Progenitor cell of endocrine pancreas (in vitro differentiated cells): ENCODE measurements around the gene ZSWIM7. TPM values are rescaled to one million over a fixed set of nuclear protein-coding genes. Genes with fewer than 3 reads are reported as not detected.

Experiments used
- DNase-seq: peaks from one replicate; pipeline ENCODE4 v3.0.0; 2021; ENCODE audit warnings: low spot score; ENCODE audit not compliant: unreplicated experiment
- H3K27ac Mint-ChIP-seq: 2 replicates; pipeline ENCODE4 v1.8.0; 2021; ENCODE audit warnings: mild to moderate bottlenecking, moderate library complexity, mixed read lengths
- H3K27me3 Mint-ChIP-seq: 2 replicates; pipeline ENCODE4 v1.8.0; 2021; ENCODE audit warnings: mixed read lengths
- H3K36me3 Mint-ChIP-seq: 2 replicates; pipeline ENCODE4 v1.8.0; 2022; ENCODE audit warnings: mixed read lengths; ENCODE audit not compliant: insufficient read depth
- H3K4me1 Mint-ChIP-seq: 2 replicates; pipeline ENCODE4 v1.8.0; 2021; ENCODE audit warnings: low read depth, mixed read lengths
- H3K4me3 Mint-ChIP-seq: 2 replicates; pipeline ENCODE4 v1.8.0; 2021; ENCODE audit warnings: low read depth, mild to moderate bottlenecking, moderate library complexity, mixed read lengths
- H3K9me3 Mint-ChIP-seq: 2 replicates; pipeline ENCODE4 v1.8.0; 2021; ENCODE audit warnings: low read depth, mixed read lengths
- total RNA-seq: library from RNA; stranded (reverse); gene quantifications from 2 replicates; pipeline ENCODE4 v1.2.1, GENCODE V29; 2021
- TF ChIP-seq, protein P1 (sequence below): fragments of 200-600 bp; sonication (generic); IDR thresholded peaks from one replicate; pipeline ENCODE4 v1.5.0; 2021; ENCODE audit warnings: antibody characterized with exemption, mild to moderate bottlenecking; ENCODE audit not compliant: unreplicated experiment

Gene ZSWIM7
- total RNA-seq, 1 donor from 2014 or later = 27.9 TPM

DNA sequence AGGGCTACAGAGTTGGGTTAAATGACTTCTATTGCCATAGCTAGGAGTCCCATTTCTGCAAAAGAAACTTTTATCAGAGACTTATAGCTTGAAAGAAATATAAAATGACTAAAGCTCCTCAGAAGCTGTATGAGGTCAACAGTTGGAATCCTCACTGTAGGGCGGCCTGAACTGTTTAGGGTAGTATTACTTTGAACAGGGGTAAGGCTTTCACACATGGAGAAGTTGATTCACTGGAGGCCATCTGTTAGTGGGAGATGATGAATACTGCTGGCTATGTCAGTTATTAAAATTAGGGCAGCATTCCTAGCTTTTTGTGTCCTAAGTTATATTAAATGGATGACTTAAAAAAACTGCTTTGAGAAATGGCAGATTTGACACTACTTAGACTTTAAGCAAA lies 6.1 kb upstream of the ZSWIM7 start:
- DNase-seq = no peak
- Mint-ChIP-seq H3K36me3 (peaks cover 49% of the 10 kb centered on the region), H3K27ac (no peak overlapping the region), H3K27me3 (no peaks in the 10 kb centered on the region), H3K4me1 (peaks cover 9% of the 10 kb centered on the region), H3K9me3 (peaks cover 7% of the 10 kb centered on the region), H3K4me3 (no peak overlapping the region)
- TF ChIP-seq, protein P1, sequence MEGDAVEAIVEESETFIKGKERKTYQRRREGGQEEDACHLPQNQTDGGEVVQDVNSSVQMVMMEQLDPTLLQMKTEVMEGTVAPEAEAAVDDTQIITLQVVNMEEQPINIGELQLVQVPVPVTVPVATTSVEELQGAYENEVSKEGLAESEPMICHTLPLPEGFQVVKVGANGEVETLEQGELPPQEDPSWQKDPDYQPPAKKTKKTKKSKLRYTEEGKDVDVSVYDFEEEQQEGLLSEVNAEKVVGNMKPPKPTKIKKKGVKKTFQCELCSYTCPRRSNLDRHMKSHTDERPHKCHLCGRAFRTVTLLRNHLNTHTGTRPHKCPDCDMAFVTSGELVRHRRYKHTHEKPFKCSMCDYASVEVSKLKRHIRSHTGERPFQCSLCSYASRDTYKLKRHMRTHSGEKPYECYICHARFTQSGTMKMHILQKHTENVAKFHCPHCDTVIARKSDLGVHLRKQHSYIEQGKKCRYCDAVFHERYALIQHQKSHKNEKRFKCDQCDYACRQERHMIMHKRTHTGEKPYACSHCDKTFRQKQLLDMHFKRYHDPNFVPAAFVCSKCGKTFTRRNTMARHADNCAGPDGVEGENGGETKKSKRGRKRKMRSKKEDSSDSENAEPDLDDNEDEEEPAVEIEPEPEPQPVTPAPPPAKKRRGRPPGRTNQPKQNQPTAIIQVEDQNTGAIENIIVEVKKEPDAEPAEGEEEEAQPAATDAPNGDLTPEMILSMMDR = no peak

DNA sequence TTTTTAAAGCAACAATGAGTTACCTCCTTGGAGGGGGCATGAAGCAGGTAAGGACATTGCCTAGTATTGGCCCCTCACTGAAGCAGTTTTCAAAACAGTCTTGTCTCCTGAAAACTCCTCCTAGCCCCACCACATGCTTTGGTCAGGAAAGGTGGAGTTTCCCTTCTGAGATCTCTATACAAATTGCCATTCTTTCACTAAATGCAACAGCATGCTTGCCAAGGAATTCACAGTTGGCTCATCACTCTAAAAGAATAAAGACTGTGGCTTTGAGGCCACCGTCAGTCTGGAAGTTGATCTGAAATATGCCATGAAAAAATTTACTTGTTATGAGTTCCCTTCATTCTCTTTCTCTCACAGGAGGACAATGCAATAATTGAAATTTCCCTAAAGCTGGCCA lies 4.3 kb upstream of the ZSWIM7 start:
- DNase-seq = no peak
- no peak overlapping the region for H3K4me3 Mint-ChIP-seq
- H3K27me3 Mint-ChIP-seq = no peaks in the 10 kb centered on the region
- H3K4me1 Mint-ChIP-seq = peaks cover 13% of the 10 kb centered on the region
- peaks cover 7% of the 10 kb centered on the region for H3K9me3 Mint-ChIP-seq
- TF ChIP-seq, protein P1 = no peak
- peaks cover 47% of the 10 kb centered on the region for H3K36me3 Mint-ChIP-seq
- H3K27ac Mint-ChIP-seq = no peak overlapping the region

DNA sequence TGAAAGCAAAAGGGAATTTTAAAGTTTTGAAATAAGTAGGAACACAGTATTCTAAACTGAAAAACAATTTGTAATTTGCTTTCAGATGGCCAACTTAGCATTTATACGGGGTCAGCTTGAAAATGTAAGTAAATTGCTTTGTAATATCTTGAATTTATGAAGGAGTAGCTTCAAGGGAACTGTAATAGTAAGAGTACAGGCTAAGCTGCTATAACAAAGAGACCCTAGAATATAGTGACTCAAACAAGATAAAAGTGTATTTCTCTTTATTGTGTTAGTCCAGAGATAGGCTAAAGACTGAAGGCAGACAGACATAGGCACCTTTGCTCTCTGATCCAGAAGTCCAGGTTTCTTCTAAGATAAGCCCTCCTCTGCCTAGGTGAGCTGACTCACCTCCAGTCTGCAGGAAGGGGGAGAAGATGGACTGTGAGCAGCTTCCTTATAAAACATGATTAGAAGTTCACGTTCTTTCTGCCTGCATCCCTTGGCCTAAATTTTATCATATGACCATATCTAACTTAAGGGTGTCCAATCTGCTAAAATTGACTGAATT lies 3.3 kb upstream of the ZSWIM7 start:
- TF ChIP-seq, protein P1 = no peak
- no peak overlapping the region for H3K4me3 Mint-ChIP-seq
- H3K4me1 Mint-ChIP-seq = peaks cover 13% of the 10 kb centered on the region
- peaks cover 7% of the 10 kb centered on the region for H3K9me3 Mint-ChIP-seq
- DNase-seq = no peak
- no peaks in the 10 kb centered on the region for H3K27me3 Mint-ChIP-seq
- no peak overlapping the region for H3K27ac Mint-ChIP-seq
- peaks cover 36% of the 10 kb centered on the region for H3K36me3 Mint-ChIP-seq

DNA sequence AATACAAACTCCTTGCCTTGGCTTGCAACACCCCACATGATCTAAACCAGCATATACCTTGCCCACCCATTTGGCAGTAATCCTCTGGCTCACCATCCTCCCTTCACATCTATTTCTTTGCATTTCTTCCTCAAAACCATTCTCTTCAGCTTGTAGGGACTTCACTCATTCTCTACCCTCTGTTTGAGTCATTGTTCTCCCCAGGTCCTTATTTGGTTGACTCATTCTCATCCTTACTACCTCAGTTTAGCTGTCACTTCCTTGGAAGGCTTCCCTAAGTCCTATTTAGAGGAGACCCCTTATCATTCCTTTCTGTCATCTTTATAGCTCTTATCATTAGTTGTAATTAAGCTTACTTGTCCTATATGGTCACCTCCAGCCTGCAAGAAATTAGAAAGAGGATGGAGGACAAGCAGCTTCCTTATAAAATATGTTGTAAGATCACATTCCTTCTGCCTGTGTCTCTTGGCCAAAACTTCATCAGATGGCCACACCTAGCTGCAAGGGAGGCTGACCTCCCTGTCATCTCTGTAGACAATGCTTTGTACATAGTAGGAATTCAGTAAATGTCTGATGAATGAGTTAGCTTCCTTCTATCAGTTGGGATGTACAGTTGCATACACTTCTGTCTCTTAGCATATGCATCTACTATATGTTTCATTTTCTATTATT lies 1.9 kb upstream of the ZSWIM7 start:
- DNase-seq = no peak
- Mint-ChIP-seq H3K4me3 (peak overlapping the region; percentile 85), H3K4me1 (peaks cover 13% of the 10 kb centered on the region), H3K36me3 (peaks cover 32% of the 10 kb centered on the region), H3K9me3 (peaks cover 7% of the 10 kb centered on the region), H3K27ac (peak overlapping the region; percentile 85), H3K27me3 (no peaks in the 10 kb centered on the region)
- TF ChIP-seq, protein P1 = no peak

DNA sequence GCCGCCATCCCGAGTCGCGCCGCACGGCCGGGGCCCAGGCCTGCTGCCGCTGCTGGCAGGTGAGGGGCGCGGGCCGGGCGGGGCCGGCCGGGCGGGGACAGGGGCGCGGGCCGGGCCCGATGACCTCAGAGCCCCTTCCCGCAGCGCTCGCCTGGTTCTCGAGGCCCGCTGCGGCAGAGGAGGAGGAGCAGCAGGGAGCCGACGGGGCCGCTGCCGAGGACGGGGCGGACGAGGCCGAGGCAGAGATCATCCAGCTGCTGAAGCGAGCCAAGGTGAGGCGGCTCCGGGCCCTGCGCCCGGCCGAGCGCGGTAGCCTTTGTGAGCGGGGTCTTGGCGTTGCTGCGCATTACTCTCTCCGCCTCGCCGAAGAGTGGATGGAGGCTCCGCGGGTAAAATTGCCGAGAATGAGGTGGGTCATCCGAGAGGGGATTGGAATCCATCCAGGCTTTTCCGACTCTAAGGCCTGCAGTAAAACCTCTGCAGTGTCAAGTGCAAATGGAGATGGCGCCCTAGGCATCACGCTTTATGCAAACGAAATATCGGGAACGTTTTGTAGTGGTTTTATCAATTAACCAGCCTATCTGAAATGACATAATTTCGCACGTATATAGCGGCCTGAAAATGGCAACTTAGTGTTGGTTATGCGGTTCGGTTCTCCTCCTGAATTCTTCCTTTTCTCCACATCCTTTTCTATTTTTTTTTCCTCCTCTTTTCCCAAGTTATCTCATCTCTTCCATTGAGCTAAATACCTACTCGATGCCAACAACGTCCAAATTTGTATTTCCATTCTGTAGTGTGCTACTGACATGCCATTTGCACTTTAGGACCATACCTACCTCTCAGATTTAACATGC lies 697 bp upstream of the ZSWIM7 start:
- H3K4me3 Mint-ChIP-seq = peak overlapping the region; percentile 85
- TF ChIP-seq, protein P1 = no peak
- H3K36me3 Mint-ChIP-seq = peaks cover 29% of the 10 kb centered on the region
- H3K4me1 Mint-ChIP-seq = peaks cover 13% of the 10 kb centered on the region
- DNase-seq = no peak
- no peaks in the 10 kb centered on the region for H3K27me3 Mint-ChIP-seq
- H3K27ac Mint-ChIP-seq = peak overlapping the region; percentile 85
- peaks cover 7% of the 10 kb centered on the region for H3K9me3 Mint-ChIP-seq
